GM19372 (cell line): Measurements from ENCODE around the gene SATB1.
A peak's percentile ranks its signal among the peaks of the same experiment; 100 is the strongest.
"Not testable (repeated sequence)": the region's sequence is repeated elsewhere in the genome, so short reads cannot be mapped to it uniquely, and the experiment has no call there.

Source experiments
- ATAC-seq: cut with Tn5 transposase; IDR thresholded peaks from one replicate; pipeline ENCODE4 v1.9.1; 2021; ENCODE audit warnings: mild to moderate bottlenecking, low read depth, moderate library complexity; ENCODE audit not compliant: unreplicated experiment

SATB1 gene

DNA sequence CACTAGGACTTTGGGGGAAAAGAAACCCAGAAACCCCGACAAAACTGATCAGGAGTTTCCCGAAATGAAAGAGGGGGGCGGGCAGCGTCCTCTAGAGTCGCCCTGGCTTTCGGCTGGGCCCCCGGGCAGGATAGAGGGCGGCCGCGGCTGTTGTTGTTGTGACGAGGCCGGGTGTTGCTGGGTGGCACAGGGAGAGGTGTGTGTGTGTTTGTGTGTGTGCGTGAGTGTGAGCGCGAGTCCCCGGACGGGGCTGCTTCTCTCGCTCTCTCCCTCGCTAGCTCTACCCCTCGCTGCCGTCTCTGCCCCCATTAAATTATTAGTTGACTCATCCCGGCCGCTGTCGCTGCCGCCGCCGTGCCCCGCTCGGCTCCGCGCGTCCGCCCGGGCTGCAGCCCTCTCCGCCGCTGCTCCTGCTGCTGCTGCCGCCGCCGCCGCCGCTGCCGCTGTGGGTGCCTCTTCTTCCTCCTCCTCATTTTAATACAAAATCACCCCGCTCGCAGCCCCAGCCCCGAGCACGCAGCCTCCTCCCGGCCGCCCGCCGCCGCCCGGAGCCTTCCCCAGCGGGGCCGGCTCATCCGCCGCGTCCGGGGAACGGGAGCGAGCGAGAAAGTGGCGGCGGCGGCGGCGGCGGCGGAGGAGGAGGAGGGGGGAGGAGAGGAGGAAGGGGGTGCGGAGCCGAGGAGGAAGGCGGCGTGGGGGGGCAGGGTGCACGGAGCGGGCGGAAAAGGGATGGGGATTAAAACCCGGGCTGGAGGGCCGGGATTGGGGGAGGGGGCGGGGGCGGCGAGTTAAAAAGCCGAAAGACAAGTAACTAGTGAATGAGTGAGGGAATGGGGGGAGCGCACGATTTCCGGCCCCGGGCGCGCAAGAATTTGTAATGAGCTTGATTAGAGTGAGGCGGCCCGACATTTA is at the start of gene SATB1:
SATB1 (minus strand) TSS at position 611 of the 912 bp plus-strand sequence. CDS start 4,372 bp downstream, outside the sequence.
- ATAC-seq: peak; percentile 44

DNA sequence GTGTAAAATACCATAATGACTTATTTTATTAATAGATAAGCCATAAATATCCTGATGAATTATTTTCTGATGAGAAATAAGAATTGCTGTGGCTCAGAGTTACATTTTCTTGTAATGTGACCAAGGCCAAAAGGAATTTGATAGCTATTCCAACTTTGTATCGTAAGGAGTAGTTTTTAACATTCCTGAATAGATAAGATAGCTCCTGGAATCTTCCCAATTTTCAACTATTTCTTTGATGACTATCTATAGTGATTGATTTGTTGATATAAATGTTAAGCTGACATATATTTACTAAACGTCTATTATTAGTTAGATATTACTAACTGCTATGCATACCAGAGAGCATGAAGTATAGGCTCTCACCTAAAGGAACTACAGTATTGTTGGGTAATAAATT is 49.1 kb upstream of the SATB1 start:
- ATAC-seq: no peak

DNA sequence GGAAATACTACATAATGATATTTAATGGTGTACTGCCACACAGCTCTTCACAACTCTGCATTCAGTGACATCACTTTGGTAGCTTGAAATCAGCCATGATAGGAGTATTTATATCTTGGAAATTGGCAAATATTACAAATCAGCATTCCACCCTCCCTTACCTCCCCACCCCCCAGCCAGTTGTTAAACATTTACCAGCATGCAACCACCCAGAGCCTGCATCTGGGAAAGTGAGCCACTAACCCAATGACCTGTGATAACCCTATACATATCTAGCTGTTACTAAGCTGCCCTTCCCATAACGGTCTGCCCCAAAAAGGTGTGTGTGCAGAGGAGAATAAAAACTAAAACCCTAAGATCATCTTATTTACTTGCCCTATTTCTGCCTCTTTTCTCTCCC is 44.6 kb upstream of the SATB1 start:
- ATAC-seq: no peak

DNA sequence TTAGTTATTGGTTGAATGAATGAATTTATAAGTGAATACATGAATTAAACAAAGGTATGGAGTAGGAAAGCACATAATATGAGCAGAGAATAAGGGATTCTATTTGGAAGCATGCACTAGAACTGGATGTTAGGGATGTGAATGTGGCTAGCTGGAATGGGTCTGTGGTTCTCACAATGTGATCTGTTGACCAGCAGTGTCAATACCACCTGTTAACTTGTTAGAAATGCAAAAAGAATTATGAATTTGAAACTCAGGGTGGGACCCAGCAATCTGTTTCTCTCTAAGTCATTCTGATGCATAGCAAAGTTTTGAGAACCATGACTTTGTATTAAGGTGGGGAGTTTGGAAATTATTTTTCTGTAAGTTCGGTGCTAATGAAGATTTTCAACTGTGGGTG is 41.0 kb upstream of the SATB1 start:
- no peak for ATAC-seq

DNA sequence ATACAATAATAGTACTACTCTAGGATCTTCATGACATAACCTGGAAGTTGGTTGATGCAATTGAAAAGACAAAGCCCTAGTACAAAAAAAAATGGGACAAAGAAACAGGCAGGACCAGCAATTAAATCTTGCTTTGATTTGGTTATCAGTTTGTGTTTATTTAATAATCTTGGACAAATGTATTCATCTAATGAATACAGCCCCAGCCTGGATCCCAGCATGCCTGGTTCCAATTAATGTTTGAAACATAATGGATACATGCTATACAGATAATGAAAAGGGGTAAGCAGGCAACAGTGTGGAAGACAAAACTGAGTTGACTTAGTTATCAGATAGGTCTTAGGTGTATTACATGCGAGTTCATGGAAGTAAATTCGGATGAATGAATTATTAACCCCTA is 29.6 kb upstream of the SATB1 start:
- no peak for ATAC-seq

DNA sequence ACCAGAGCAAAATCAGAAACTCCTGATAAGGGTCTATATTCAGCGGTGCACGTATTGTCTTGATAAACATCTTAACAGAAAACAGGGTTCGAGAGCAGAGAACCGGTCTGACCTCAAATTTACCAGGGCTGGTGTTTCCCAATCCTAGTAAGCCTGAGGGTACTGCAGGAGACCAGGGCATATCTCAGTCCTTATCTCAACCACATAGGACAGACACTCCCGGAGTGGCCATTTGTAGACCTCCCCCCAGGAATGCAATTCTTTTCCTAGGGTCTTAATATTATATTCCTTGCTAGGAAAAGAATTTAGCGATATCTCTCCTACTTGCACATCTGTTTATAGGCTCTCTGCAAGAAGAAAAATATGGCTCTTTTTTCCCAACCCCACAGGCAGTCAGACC is 24.5 kb upstream of the SATB1 start:
- ATAC-seq: not testable (repeated sequence)

DNA sequence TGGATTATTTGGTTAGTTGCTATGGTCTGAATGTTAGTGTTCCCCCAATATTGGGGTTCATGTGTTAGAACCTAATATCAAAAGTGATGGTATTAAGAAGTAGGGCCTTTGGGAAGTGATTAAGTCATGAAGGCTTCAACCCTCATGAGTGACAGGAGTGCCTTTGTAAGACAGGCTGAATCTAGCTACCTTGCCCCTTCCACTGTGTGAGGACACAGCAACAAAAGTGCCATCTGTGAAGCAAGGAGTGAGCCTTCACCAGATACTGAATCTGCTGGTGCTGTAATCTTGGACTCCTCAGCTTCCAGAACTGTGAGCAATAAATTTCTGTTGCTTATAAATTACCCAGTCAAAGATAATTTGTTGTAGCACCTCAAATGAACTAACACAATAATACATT is 22.6 kb upstream of the SATB1 start:
- ATAC-seq: no peak

DNA sequence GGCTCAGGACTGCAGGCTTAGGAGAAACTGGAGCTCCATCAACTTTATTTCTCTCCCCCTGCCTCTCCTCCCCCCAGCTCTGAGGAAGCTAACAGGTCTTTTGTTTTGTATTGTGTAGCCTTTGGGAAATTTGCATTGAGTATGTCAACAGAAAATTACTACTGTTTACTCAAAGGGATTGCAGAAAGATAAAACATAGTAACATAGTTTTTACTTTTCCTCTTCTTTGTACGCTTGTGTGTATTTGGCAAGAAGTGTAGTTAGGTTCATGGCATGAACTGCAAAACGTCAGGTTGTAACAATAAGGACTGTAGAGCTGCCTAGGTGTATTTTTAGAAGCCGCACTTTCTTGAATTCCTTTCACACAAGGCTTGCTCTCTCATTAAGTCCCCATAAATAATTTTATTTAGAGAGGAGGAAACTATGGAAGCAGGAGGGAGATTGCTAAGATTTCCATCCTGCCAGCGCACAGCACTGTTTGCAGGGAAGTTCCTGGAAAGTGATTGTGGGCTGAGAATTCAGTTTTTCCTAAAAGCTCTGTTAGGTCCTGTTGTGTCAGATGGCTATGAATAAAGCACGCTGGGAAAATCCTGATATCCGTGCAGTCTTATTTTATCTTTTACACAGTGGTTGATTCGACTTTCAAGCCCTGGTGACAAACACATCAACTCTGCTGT is 21.1 kb upstream of the SATB1 start:
- ATAC-seq: no peak

DNA sequence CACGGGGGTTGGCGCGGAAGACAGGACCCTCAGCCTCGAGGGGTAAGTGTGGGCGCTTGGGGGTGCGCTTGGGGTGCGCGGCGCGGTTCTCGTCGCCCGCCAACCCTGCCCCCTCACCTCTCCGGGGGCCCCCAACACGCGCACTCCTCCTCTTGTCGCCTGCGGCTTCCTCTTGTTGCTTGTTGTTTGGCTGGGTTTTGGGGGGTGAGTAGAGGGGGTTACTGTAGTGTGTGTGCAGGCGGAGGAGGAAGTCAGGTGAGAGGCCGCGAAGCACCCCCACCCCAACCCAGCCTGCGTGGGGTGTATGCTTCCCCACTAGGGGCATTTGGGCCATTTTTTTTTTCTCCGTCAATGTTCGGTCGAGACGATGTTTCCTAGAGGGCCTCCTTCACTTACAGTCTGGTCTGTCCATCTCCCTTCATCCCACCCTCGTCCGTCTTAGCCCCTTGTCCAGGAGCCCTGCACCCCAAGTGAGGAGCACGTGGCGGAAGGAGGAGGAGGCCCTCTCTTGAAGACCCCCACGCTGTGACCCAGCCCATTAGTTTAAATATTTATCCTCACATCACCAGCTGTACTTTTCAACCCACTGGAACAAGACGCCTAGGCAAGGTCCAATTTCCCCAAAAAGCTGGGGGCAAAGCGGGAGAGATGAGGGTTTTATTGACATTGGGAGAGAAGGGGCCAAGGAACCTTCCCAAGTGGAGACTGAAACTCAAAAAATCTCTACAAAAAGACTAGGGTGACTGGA is 20.4 kb upstream of the SATB1 start:
- peak; percentile 32 for ATAC-seq

DNA sequence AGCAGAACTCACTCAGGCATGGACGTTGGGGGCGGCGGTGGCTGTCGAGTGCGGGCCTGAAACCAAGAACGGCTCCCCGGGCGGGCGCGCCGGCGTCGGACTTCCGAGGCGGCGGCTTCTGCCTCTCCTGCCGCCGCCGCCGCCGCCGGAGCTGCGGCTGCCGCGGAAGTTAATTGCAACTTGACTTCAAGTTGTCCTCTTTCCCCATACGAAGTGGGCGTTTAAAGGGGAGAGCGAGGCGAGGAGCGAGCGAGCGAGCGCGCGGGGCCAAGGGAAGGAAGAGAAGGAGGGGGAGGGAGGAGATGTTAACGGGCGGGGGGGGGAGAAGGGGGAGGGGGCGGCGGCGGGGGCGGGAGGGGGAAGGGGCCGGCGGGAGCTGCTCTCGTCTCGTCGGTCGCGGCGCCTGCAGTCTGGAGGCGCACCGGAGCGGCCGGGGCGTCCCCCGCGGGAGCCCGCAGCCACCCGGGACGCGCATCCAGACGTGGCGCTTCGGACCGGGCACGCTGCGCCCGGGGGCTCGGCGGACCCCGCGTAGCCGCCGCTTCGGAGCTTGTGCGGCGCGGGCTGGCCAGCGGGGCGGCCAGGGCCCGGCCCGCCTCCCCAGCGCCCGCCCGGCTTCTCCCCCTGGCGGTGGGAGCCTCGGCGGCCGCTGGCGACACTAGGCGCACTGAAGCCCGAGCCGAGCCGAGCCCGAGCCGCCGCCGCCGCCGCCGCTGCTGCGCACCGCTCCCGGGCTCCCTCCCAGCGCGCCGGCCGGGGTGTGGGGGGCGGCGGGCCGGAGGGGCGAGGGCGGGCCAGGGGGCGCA is 19.7 kb upstream of the SATB1 start:
- ATAC-seq: peak; percentile 93

DNA sequence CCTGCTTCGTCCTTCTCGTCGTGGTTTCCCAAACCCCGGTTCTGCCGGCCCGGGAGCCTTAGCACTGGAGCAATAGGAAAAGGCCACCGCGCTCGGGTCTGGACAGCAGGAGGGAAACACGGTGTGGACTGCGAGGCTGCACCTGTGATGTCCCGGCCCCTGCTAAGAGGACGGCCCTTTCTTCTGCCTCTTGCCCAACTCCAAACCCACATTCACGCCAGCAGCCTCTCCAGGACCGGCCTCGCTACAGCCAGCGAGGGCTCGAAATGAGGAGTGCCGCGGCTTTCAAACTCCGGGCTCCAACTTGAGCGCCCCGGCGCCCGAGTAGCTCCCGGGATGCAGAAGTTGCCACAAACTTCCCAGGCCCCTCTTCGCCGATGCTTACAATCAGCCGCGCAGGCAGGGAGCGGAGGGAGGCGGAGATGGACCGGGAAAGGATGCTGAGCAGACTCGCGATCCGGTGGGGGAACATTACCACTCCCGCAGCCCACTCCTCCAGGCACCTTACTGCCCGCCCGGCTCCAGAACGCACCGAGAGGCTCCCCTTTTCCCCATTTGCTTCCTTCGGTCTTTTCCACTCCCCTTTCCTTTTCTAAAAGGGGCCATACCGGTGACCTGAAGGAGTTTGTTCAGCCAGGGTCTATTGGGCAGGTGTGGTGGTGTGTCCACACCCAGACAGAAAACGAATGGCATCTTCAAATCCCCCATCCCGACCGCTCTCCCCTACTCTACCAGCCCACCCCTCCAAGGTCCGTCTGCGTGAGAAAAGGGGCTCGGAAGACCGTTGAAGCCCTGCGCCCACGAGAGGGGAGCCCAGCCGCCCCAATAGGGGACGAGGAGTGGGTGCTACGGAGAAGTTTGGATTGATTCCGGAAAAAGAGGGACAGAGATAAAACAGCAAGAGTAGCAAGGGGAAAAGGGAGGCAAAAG is 18.8 kb upstream of the SATB1 start:
- ATAC-seq: no peak

DNA sequence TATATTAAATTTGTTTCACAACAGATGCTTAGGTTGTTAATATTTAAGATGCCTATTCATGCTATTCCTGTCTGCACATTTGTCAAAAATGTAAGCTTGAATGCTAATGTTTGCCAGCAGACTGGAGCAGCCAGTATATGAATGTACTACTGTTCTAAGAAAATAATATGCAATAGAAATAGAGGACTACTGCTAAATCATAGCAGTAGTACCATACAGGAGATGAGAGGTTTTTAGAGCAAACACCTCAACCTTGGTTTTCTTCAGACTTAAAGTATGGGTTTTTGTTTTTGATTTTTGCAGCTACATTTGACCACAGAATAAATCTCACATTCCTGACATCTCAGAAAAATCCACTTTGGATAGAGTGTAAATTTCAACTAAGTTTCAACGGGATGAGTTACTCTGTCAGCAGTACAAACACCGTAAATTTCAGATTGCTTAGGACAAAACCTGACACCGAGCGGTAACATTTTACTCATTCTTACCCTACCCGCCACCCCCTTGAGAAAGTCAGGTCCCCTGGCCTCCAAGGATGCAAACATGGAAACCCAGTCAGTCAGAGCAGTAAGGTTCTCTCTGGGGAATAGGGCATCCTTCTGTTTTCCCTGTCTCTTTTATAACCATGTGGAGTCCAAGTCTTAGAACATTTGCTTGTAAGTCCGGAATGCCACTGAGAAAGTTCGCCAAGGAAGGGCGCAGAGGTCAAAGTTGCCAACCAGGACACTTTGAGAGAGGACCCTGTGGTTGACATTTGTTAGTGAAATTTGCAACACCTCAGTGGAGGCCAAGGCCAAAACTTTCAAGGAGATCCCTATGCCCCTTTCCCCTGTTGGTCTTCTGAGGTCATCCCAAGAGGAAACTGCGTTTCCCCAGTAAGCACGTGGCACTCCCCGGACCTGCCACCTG is 17.9 kb upstream of the SATB1 start:
- ATAC-seq: no peak

DNA sequence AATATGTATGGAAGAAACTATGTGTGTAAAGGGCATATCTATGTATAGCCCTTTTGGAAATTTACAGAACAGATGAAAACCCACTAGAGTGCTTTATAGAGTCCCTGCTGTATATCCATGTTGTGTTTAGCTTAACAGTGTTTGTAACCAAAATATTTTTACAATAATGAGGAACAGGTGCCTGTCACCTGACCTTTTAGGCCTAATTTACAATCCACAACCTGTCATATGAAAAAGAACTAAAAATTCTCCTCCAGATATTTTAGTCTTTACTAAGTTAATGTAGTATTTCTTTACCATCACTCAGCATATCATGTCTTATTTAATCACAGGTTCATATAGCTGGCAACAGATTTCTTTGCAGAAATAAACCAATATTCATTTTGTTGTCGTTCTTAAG is 16.4 kb upstream of the SATB1 start:
- ATAC-seq: no peak

DNA sequence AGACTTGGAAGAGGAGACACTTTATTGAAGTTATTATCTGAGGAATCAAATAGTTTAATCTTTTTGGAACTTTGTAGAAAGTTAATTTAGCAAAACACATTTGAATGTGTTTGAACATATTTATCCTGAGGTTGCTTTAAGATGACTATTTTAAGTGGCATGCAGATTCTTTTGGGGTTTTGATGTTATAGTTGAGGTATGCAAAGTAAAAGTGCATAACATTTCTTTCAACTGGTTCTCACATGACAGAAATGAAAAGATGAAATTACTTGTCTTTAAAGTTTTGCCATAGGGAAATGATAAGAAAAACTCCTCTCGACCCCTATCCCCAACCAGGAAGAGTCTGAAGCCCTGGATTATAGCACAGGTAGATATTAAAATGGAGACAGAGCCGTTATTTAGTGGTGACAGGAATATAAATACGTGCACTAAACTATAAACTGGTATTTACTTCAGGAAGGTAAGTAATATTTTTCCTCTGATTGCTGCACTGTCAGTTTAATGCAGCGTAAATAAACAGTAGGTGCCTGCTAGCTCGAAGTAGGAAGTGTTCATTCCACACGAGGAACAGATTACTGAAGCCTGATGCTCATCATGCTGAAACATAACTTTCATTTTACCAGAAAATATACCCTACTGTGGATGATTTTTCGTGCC is 15.1 kb upstream of the SATB1 start:
- ATAC-seq: no peak

DNA sequence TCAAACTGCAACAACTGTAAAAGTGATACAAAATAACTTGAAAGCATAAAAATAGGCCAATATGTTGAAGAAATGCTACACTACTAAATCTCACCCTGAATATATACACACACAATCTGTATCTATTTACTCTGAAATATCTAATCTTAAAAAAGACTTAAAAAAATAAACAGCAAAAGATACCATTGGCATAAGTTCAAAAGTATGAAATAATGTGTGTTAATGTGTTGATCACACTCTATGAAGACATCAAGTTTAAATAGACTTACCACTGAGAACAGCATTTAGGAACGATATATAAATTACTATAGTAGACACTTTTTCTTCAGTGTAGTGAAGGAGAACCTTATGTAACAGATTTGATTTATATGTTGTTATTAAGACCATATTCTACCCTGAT is 14.1 kb upstream of the SATB1 start:
- no peak for ATAC-seq

DNA sequence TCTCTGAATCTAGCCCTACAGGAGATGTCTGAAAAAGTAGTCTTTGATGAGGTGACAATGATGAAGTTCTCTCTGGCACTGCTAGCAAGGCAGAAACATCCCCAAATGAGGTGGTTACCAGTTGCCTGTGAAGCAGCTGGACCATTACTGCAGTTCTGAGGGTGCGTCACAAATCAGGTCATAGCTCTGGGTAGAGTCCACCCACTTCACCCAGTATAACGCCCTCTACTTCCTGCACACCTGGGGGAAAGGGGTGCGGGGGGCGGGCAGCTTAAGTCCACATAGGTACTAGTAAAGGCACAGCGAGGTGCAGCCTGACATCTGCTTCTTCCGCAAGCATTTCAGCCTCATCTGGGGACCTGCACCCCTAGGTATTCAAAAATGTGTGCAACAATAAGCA is 13.4 kb upstream of the SATB1 start:
- ATAC-seq: no peak

DNA sequence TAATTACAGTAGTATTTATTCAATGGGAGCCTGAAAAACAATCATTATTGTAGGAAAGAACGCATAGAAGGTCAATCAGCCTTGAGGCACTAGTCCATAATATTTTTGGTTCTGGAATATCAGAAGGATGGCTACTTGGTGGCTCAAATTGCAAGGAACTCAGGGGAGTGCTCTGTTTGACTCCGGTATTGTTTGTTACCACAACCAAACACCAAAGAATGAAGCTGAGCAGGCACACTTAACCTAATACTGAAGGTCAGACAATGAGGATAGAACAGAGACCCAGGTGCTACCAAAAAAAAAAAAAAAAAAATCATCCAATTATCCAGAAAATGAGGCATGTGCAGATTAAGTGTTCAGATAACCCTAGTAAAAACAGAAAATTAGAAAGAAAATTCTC is 11.1 kb upstream of the SATB1 start:
- ATAC-seq: no peak

DNA sequence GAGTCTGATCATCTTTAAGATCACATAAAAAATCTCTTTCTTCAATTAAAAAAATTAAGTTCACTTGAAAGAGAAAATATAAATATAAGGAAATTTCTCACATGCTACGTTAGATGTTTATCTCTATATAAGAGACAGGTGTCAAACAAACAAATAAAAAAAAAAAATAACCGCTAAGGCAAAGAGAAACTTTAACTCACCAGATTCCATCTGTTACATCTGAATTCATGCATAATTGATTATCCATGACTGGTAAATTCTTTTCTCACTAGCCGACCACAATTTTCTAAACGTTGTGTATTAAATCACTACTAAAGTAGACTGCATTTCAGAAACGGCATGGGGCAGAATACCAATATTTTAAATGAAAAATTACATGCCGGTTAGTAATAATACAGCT is 9.6 kb upstream of the SATB1 start:
- ATAC-seq: no peak
